ENCODE data around the gene DPM1.

DPM1 gene

GRCh38 chr20:50920997-50921396 is 37.3 kb downstream of the DPM1 start:
- no peaks in the 10 kb centered on the region for H3K4me1 ChIP-seq (ENCODE audit: insufficient read depth, insufficient read length)
- H3K27me3 ChIP-seq (ENCODE audit: insufficient read depth, insufficient read length) = no peaks in the 10 kb centered on the region
- no peak for TF ChIP-seq SUZ12 (IDR thresholded peaks at IDR 0.05; ENCODE audit: extremely low read depth, insufficient read depth, insufficient read length)
- TF ChIP-seq ZNF274 (IDR thresholded peaks at IDR 0.05; ENCODE audit: low read depth, low read length) = no peak
- TF ChIP-seq YY1 (IDR thresholded peaks at IDR 0.05; ENCODE audit: insufficient read depth, insufficient read length) = no peak
- DNase-seq (ENCODE audit: low read depth, low spot score) = no peak
- no peaks in the 10 kb centered on the region for H3K9me3 ChIP-seq (ENCODE audit: insufficient read depth, low read length)
- H3K36me3 ChIP-seq (ENCODE audit: insufficient read depth, insufficient read length, low read length) = peaks cover 80% of the 10 kb centered on the region
- H3K9ac ChIP-seq (ENCODE audit: insufficient read length, low read depth) = no peak overlapping the region
- no peak overlapping the region for H3K4me3 ChIP-seq (ENCODE audit: insufficient read length, low read depth)

DNA sequence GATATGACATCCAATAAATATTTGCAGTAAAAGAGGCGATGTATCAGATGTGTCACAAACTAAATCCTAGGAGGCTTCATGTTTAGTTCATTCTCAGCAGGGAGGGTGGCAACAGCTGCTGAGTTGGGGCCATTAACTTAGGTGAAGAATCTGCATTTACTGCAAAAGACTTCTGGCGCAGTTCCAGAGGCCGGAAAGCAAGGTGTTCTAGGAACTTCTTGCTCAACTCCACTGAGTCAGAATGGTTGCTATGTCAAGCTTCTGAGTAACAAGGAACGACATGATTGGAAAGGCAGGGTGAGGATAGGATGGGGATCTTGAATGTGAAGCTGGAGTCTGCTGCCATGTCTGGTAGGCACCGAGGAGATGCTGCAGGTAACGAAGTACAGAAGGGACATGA is 38.8 kb downstream of the DPM1 start:
- no peaks in the 10 kb centered on the region for H3K4me1 ChIP-seq (ENCODE audit: insufficient read depth, insufficient read length)

DNA sequence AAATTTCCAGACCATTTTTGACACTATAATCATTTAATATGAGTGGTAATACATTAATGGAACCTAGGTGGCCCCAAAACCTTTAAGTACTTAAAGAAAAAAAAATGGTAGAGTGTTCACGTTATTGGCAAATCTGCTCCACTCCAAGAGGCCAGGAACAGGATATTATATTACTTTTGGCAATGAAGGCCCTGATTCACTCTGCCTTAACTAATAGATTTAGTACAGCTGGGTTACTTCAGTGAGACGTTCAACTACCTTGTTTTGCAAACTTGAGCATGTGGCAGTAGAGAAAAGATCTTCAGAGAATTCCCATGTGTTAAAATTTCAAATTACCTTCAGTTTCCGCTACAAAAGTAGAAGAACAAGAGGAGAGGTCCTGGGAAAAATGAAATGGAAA is 39.9 kb downstream of the DPM1 start:
- TF ChIP-seq SUZ12 (IDR thresholded peaks at IDR 0.05; ENCODE audit: extremely low read depth, insufficient read depth, insufficient read length) (no peak), YY1 (IDR thresholded peaks at IDR 0.05; ENCODE audit: insufficient read depth, insufficient read length) (no peak), ZNF274 (IDR thresholded peaks at IDR 0.05; ENCODE audit: low read depth, low read length) (no peak)
- Histone ChIP-seq H3K4me3 (ENCODE audit: insufficient read length, low read depth) (no peak overlapping the region), H3K27me3 (ENCODE audit: insufficient read depth, insufficient read length) (no peaks in the 10 kb centered on the region), H3K9me3 (ENCODE audit: insufficient read depth, low read length) (no peaks in the 10 kb centered on the region), H3K36me3 (ENCODE audit: insufficient read depth, insufficient read length, low read length) (peaks cover 67% of the 10 kb centered on the region), H3K4me1 (ENCODE audit: insufficient read depth, insufficient read length) (no peaks in the 10 kb centered on the region), H3K9ac (ENCODE audit: insufficient read length, low read depth) (no peak overlapping the region)
- DNase-seq (ENCODE audit: low read depth, low spot score) = no peak

More for the DNA sequence above, 38.8 kb downstream of the DPM1 start:
- peaks cover 68% of the 10 kb centered on the region for H3K36me3 ChIP-seq (ENCODE audit: insufficient read depth, insufficient read length, low read length)
- no peak for DNase-seq (ENCODE audit: low read depth, low spot score)
- TF ChIP-seq ZNF274 (IDR thresholded peaks at IDR 0.05; ENCODE audit: low read depth, low read length) (no peak), SUZ12 (IDR thresholded peaks at IDR 0.05; ENCODE audit: extremely low read depth, insufficient read depth, insufficient read length) (no peak), YY1 (IDR thresholded peaks at IDR 0.05; ENCODE audit: insufficient read depth, insufficient read length) (no peak)
- no peaks in the 10 kb centered on the region for H3K27me3 ChIP-seq (ENCODE audit: insufficient read depth, insufficient read length)
- H3K4me3 ChIP-seq (ENCODE audit: insufficient read length, low read depth) = no peak overlapping the region
- H3K9me3 ChIP-seq (ENCODE audit: insufficient read depth, low read length) = no peaks in the 10 kb centered on the region
- H3K9ac ChIP-seq (ENCODE audit: insufficient read length, low read depth) = no peak overlapping the region

DNA sequence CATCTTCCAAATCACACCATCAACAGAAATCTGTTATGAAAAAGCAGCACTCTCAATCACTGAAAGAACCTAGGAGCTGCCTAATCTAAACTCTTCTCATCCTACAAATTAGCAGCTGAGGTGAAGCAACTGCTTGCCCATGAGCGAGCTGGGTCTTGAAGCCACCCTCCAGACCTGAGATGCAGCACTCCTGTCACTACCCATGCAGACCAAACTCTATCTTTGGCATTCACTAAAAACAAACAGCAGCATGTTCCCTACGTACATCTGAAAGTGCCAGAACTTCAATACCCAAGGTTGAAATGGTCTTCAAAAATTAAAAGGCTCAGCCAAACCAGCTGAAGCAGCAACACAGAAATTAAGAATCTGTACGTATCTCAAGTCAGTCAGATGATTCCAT is 41.4 kb downstream of the DPM1 start:
- DNase-seq (ENCODE audit: low read depth, low spot score) = no peak
- H3K9me3 ChIP-seq (ENCODE audit: insufficient read depth, low read length) = no peaks in the 10 kb centered on the region
- H3K4me3 ChIP-seq (ENCODE audit: insufficient read length, low read depth) = no peak overlapping the region
- H3K4me1 ChIP-seq (ENCODE audit: insufficient read depth, insufficient read length) = no peaks in the 10 kb centered on the region
- H3K36me3 ChIP-seq (ENCODE audit: insufficient read depth, insufficient read length, low read length) = peaks cover 57% of the 10 kb centered on the region
- TF ChIP-seq ZNF274 (IDR thresholded peaks at IDR 0.05; ENCODE audit: low read depth, low read length) = no peak
- no peak for TF ChIP-seq SUZ12 (IDR thresholded peaks at IDR 0.05; ENCODE audit: extremely low read depth, insufficient read depth, insufficient read length)
- no peak for TF ChIP-seq YY1 (IDR thresholded peaks at IDR 0.05; ENCODE audit: insufficient read depth, insufficient read length)
- H3K9ac ChIP-seq (ENCODE audit: insufficient read length, low read depth) = no peak overlapping the region
- no peaks in the 10 kb centered on the region for H3K27me3 ChIP-seq (ENCODE audit: insufficient read depth, insufficient read length)

DNA sequence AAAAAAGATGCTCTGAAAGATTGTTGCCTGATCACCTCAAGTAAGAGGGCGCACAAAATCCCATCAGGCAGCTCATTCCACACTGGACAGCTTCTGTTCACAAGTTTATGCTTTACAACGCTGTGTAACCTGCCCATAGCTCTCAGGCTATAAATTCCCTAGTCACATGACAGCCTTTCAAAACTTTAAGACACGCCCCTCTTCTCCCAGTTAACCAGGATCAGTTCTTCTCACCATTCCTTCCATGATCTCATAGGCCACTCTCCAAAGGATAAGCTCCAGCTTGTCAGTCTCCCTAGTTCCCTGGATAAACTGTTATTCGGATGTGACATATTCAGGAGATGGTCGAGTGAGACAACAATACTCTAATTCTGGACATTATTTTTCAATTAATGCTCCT is 42.1 kb downstream of the DPM1 start:
- Histone ChIP-seq H3K36me3 (ENCODE audit: insufficient read depth, insufficient read length, low read length) (peaks cover 57% of the 10 kb centered on the region), H3K9ac (ENCODE audit: insufficient read length, low read depth) (no peak overlapping the region), H3K4me1 (ENCODE audit: insufficient read depth, insufficient read length) (no peaks in the 10 kb centered on the region), H3K27me3 (ENCODE audit: insufficient read depth, insufficient read length) (no peaks in the 10 kb centered on the region), H3K9me3 (ENCODE audit: insufficient read depth, low read length) (no peaks in the 10 kb centered on the region), H3K4me3 (ENCODE audit: insufficient read length, low read depth) (no peak overlapping the region)
- no peak for DNase-seq (ENCODE audit: low read depth, low spot score)
- TF ChIP-seq YY1 (IDR thresholded peaks at IDR 0.05; ENCODE audit: insufficient read depth, insufficient read length) = no peak

DNA sequence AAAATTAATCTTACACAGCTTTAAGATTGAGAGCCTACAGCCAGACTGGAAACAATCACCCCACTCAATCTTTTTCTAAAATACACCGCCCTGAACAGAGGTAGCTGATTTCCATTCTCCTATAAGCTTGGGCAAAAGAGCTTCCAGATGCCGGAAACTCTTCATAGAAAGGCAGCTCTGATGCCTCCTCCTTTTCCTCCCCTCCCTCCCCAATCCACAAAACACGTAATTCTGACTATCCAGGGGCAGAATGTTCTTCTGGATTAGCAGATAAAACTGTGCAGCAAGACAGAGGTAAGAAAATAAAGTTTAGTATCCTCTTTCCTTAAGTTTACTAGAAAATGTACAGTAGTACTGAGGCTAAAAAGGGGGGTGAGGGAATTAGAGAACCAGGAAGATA is 42.9 kb downstream of the DPM1 start:
- DNase-seq (ENCODE audit: low read depth, low spot score) = no peak
- H3K9ac ChIP-seq (ENCODE audit: insufficient read length, low read depth) = no peak overlapping the region
- no peak overlapping the region for H3K4me3 ChIP-seq (ENCODE audit: insufficient read length, low read depth)
- TF ChIP-seq SUZ12 (IDR thresholded peaks at IDR 0.05; ENCODE audit: extremely low read depth, insufficient read depth, insufficient read length) (no peak), YY1 (IDR thresholded peaks at IDR 0.05; ENCODE audit: insufficient read depth, insufficient read length) (no peak), ZNF274 (IDR thresholded peaks at IDR 0.05; ENCODE audit: low read depth, low read length) (no peak)
- H3K4me1 ChIP-seq (ENCODE audit: insufficient read depth, insufficient read length) = no peaks in the 10 kb centered on the region
- H3K9me3 ChIP-seq (ENCODE audit: insufficient read depth, low read length) = no peaks in the 10 kb centered on the region
- no peaks in the 10 kb centered on the region for H3K27me3 ChIP-seq (ENCODE audit: insufficient read depth, insufficient read length)
- H3K36me3 ChIP-seq (ENCODE audit: insufficient read depth, insufficient read length, low read length) = peaks cover 55% of the 10 kb centered on the region

DNA sequence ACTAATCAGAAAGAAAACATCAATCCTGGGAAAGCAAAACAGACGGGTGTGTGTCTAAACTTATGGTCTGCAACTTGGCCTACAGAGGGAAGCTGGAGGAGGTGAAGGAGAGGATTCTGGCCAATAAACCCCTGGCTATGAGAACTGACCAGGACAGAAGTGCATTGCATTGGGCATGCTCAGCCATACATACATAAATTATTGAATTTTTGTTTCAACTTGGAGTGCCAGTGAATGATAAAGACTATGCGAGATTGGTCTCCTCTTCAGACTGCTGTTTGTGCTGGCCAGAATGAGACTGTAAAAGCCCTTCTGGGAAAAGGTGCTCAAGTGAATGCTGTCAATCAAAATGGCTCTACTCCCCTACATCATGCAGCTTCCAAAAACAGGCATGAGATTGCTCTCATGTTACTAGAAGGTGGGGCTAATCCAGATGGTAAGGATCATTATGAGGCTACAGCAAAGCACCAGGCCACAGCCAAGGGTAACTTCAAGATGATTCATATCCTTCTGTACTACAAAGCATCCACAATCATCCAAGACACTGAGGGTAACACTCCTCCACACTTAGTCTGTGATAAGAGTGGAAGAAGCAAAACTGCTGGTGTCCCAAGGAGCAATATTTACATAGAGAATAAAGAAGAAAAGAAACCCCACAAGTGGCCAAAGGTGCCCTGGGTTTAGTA is 44.5 kb downstream of the DPM1 start:
- no peak for DNase-seq (ENCODE audit: low read depth, low spot score)
- no peaks in the 10 kb centered on the region for H3K4me1 ChIP-seq (ENCODE audit: insufficient read depth, insufficient read length)
- H3K9ac ChIP-seq (ENCODE audit: insufficient read length, low read depth) = no peak overlapping the region
- H3K36me3 ChIP-seq (ENCODE audit: insufficient read depth, insufficient read length, low read length) = peaks cover 52% of the 10 kb centered on the region
- H3K4me3 ChIP-seq (ENCODE audit: insufficient read length, low read depth) = no peak overlapping the region
- TF ChIP-seq YY1 (IDR thresholded peaks at IDR 0.05; ENCODE audit: insufficient read depth, insufficient read length) (no peak), SUZ12 (IDR thresholded peaks at IDR 0.05; ENCODE audit: extremely low read depth, insufficient read depth, insufficient read length) (no peak), ZNF274 (IDR thresholded peaks at IDR 0.05; ENCODE audit: low read depth, low read length) (no peak)
- no peaks in the 10 kb centered on the region for H3K9me3 ChIP-seq (ENCODE audit: insufficient read depth, low read length)
- no peaks in the 10 kb centered on the region for H3K27me3 ChIP-seq (ENCODE audit: insufficient read depth, insufficient read length)
